Trophoblast cell (in vitro differentiated cells and primary cell): ENCODE data around the gene DOCK8.
A peak's percentile ranks its signal among the peaks of the same experiment; 100 is the strongest.

Experiments used
- DNase-seq, 2 donors: peaks; one replicate each; pipeline ENCODE4 v3.0.0-alpha.2; 2016
- H2AFZ ChIP-seq: 2 replicates; pipeline ENCODE4 v1.6.1; 2013; ENCODE audit warnings: low read length, moderate library complexity, mild to moderate bottlenecking; ENCODE audit not compliant: insufficient read depth, poor library complexity
- H2AK5ac ChIP-seq: 2 replicates; pipeline ENCODE4 v1.6.1; 2013; ENCODE audit warnings: mild to moderate bottlenecking, low read length
- H2BK120ac ChIP-seq: 2 replicates; pipeline ENCODE4 v1.6.1; 2013; ENCODE audit warnings: low read length, mild to moderate bottlenecking, moderate library complexity; ENCODE audit not compliant: insufficient read depth, poor library complexity
- H2BK12ac ChIP-seq: 2 replicates; pipeline ENCODE4 v1.6.1; 2013; ENCODE audit warnings: mild to moderate bottlenecking, low read length, moderate library complexity
- H2BK5ac ChIP-seq: 2 replicates; pipeline ENCODE4 v1.6.1; 2013; ENCODE audit warnings: low read length, low read depth, moderate library complexity, mild to moderate bottlenecking; ENCODE audit not compliant: poor library complexity
- H3K14ac ChIP-seq: 2 replicates; pipeline ENCODE4 v1.6.1; 2013; ENCODE audit warnings: mild to moderate bottlenecking, low read length
- H3K18ac ChIP-seq: 2 replicates; pipeline ENCODE4 v1.6.1; 2013; ENCODE audit warnings: mild to moderate bottlenecking, low read length
- H3K23ac ChIP-seq: 2 replicates; pipeline ENCODE4 v1.6.1; 2013; ENCODE audit warnings: low read length
- H3K27ac ChIP-seq: 2 replicates; pipeline ENCODE4 v1.5.1; 2013; ENCODE audit warnings: low read depth, mild to moderate bottlenecking, inconsistent platforms, low read length, moderate library complexity
- H3K27me3 ChIP-seq: 2 replicates; pipeline ENCODE4 v1.6.1; 2013; ENCODE audit warnings: inconsistent platforms, mild to moderate bottlenecking, low read length, moderate library complexity; ENCODE audit not compliant: insufficient read depth
- H3K36me3 ChIP-seq, 2 experiments: 1 replicate in 1 of 2; 2 replicates in 1 of 2; pipeline ENCODE4 v1.6.1; 2013; ENCODE audit warnings: low read length in 2 of 2, mild to moderate bottlenecking in 2 of 2, moderate library complexity in 1 of 2; ENCODE audit not compliant: insufficient read depth in 2 of 2, control insufficient read depth in 1 of 2
- H3K4ac ChIP-seq: 2 replicates; pipeline ENCODE4 v1.6.1; 2013; ENCODE audit warnings: low read depth, mild to moderate bottlenecking, low read length, moderate library complexity
- H3K4me1 ChIP-seq, 2 experiments: 1 replicate in 1 of 2; 2 replicates in 1 of 2; pipeline ENCODE4 v1.6.1; 2013; ENCODE audit warnings: low read length in 2 of 2, mild to moderate bottlenecking in 2 of 2, moderate library complexity in 1 of 2; ENCODE audit not compliant: insufficient read depth in 2 of 2, control insufficient read depth in 1 of 2
- H3K4me2 ChIP-seq: 2 replicates; pipeline ENCODE4 v1.6.1; 2013; ENCODE audit warnings: inconsistent platforms, mild to moderate bottlenecking, low read length, moderate library complexity
- H3K4me3 ChIP-seq: 2 replicates; pipeline ENCODE4 v1.5.1; 2013; ENCODE audit warnings: mild to moderate bottlenecking, low read depth, low read length, inconsistent platforms
- H3K79me1 ChIP-seq: one replicate; pipeline ENCODE4 v1.6.1; 2013; ENCODE audit warnings: low read length
- H3K79me2 ChIP-seq: 2 replicates; pipeline ENCODE4 v1.6.1; 2013; ENCODE audit warnings: low read length, mild to moderate bottlenecking; ENCODE audit not compliant: control insufficient read depth, insufficient read depth, poor library complexity
- H3K9ac ChIP-seq: 2 replicates; pipeline ENCODE4 v1.6.1; 2013; ENCODE audit warnings: mild to moderate bottlenecking, low read length
- H3K9me3 ChIP-seq: 2 replicates; pipeline ENCODE4 v1.6.1; 2013; ENCODE audit warnings: low read depth, mild to moderate bottlenecking, control low read depth, inconsistent platforms, low read length; ENCODE audit not compliant: insufficient read depth
- H4K12ac ChIP-seq: 2 replicates; pipeline ENCODE4 v1.6.1; 2013; ENCODE audit warnings: low read depth, mild to moderate bottlenecking, low read length, moderate library complexity
- H4K8ac ChIP-seq: 2 replicates; pipeline ENCODE4 v1.6.1; 2013; ENCODE audit warnings: low read depth, mild to moderate bottlenecking, low read length, moderate library complexity
- H4K91ac ChIP-seq: one replicate; pipeline ENCODE4 v1.6.1; 2013; ENCODE audit warnings: low read depth, mild to moderate bottlenecking, low read length, moderate library complexity
- WGBS: extraction: QIAGEN DNeasy Blood & Tissue Kit; methylation state at CpG from one replicate; pipeline ENCODE4 v1.1.7; 2013; ENCODE audit warnings: missing lambda C conversion rate; ENCODE audit not compliant: insufficient read length, insufficient coverage; ENCODE audit errors: extremely low coverage; 5-methylcytosine and 5-hydroxymethylcytosine counted together

The DOCK8 gene

GRCh38 chr9:281741-282645, 67.3 kb downstream of the DOCK8 start:
- no CpG with 5 or more reads among the region's 8 CpGs for WGBS
- no peaks in the 10 kb centered on the region for H3K4me1 ChIP-seq
- peaks cover 2% of the 10 kb centered on the region for H3K9me3 ChIP-seq
- no peak overlapping the region for H4K8ac ChIP-seq
- no peak overlapping the region for H2BK12ac ChIP-seq
- no peak overlapping the region for H3K4me2 ChIP-seq
- no peak overlapping the region for H3K9ac ChIP-seq
- no peak overlapping the region for H2BK120ac ChIP-seq
- DNase-seq: no peak
- no peak overlapping the region for H2AFZ ChIP-seq
- no peak overlapping the region for H3K27ac ChIP-seq
- peaks cover 0 to 1% of the 10 kb centered on the region in 2 experiments for H3K36me3 ChIP-seq
- H3K79me1 ChIP-seq: no peaks in the 10 kb centered on the region
- no peak overlapping the region for H3K14ac ChIP-seq
- H2AK5ac ChIP-seq: no peak overlapping the region
- H4K12ac ChIP-seq: no peak overlapping the region
- H3K4ac ChIP-seq: no peak overlapping the region
- no peak overlapping the region for H3K18ac ChIP-seq
- H4K91ac ChIP-seq: no peak overlapping the region
- H2BK5ac ChIP-seq: no peak overlapping the region
- no peak overlapping the region for H3K4me3 ChIP-seq
- no peak overlapping the region for H3K23ac ChIP-seq
- no peaks in the 10 kb centered on the region for H3K79me2 ChIP-seq
- no peaks in the 10 kb centered on the region for H3K27me3 ChIP-seq

GRCh38 chr9:286071-286740, 71.5 kb downstream of the DOCK8 start:
- Histone ChIP-seq H4K8ac (no peak overlapping the region), H2BK120ac (no peak overlapping the region), H2AK5ac (no peak overlapping the region), H3K79me1 (no peaks in the 10 kb centered on the region), H4K12ac (no peak overlapping the region), H3K18ac (no peak overlapping the region), H3K27ac (no peak overlapping the region), H3K9ac (no peak overlapping the region), H3K23ac (no peak overlapping the region), H3K27me3 (no peaks in the 10 kb centered on the region), H2BK5ac (no peak overlapping the region), H3K4ac (no peak overlapping the region), H2BK12ac (no peak overlapping the region), H3K4me3 (no peak overlapping the region), H3K4me2 (no peak overlapping the region), H4K91ac (no peak overlapping the region), H2AFZ (no peak overlapping the region), H3K14ac (no peak overlapping the region), H3K4me1 (no peaks in the 10 kb centered on the region), H3K36me3 (peaks cover 0 to 1% of the 10 kb centered on the region in 2 experiments), H3K9me3 (no peaks in the 10 kb centered on the region), H3K79me2 (no peaks in the 10 kb centered on the region)
- DNase-seq: peak; percentile 51 to 56
- no CpG with 5 or more reads among the region's 12 CpGs for WGBS

GRCh38 chr9:289121-289520, 74.5 kb downstream of the DOCK8 start:
- H4K91ac ChIP-seq: no peak overlapping the region
- H3K14ac ChIP-seq: no peak overlapping the region
- no peaks in the 10 kb centered on the region for H3K27me3 ChIP-seq
- H3K18ac ChIP-seq: no peak overlapping the region
- no peak overlapping the region for H3K4ac ChIP-seq
- H2AK5ac ChIP-seq: no peak overlapping the region
- H3K79me2 ChIP-seq: no peaks in the 10 kb centered on the region
- no peak overlapping the region for H2BK5ac ChIP-seq
- no peak overlapping the region for H3K4me3 ChIP-seq
- no peaks in the 10 kb centered on the region for H3K9me3 ChIP-seq
- no peak overlapping the region for H3K23ac ChIP-seq
- H3K9ac ChIP-seq: no peak overlapping the region
- no peaks in the 10 kb centered on the region for H3K4me1 ChIP-seq
- no peak overlapping the region for H4K12ac ChIP-seq
- H3K4me2 ChIP-seq: no peak overlapping the region
- H3K79me1 ChIP-seq: no peaks in the 10 kb centered on the region
- WGBS: no CpG with 5 or more reads among the region's 4 CpGs
- H3K27ac ChIP-seq: no peak overlapping the region
- no peak overlapping the region for H2BK120ac ChIP-seq
- no peak overlapping the region for H2BK12ac ChIP-seq
- peaks cover 0 to 1% of the 10 kb centered on the region in 2 experiments for H3K36me3 ChIP-seq
- no peak overlapping the region for H4K8ac ChIP-seq
- peak; percentile 27 to 94 for DNase-seq
- H2AFZ ChIP-seq: no peak overlapping the region

GRCh38 chr9:292915-293314, 78.2 kb downstream of the DOCK8 start:
- Histone ChIP-seq H4K91ac (no peak overlapping the region), H3K4me3 (no peak overlapping the region)
- WGBS: no CpG with 5 or more reads among the region's 1 CpG

More at GRCh38 chr9:292915-293314, 78.2 kb downstream of the DOCK8 start:
- H3K9me3 ChIP-seq: no peaks in the 10 kb centered on the region
- H3K4me2 ChIP-seq: no peak overlapping the region
- H3K79me2 ChIP-seq: no peaks in the 10 kb centered on the region
- no peak overlapping the region for H3K4ac ChIP-seq
- no peak overlapping the region for H3K18ac ChIP-seq
- H3K27me3 ChIP-seq: no peaks in the 10 kb centered on the region
- H4K8ac ChIP-seq: no peak overlapping the region
- no peak overlapping the region for H3K9ac ChIP-seq
- no peak overlapping the region for H2BK120ac ChIP-seq
- H3K4me1 ChIP-seq: no peaks in the 10 kb centered on the region
- no peak overlapping the region for H3K23ac ChIP-seq
- DNase-seq: no peak
- no peak overlapping the region for H3K14ac ChIP-seq
- H3K36me3 ChIP-seq: no peaks in the 10 kb centered on the region
- no peak overlapping the region for H3K27ac ChIP-seq
- H3K79me1 ChIP-seq: no peaks in the 10 kb centered on the region
- no peak overlapping the region for H2BK12ac ChIP-seq
- H2BK5ac ChIP-seq: no peak overlapping the region
- no peak overlapping the region for H4K12ac ChIP-seq
- no peak overlapping the region for H2AFZ ChIP-seq
- H2AK5ac ChIP-seq: no peak overlapping the region
